Left lung (tissue), 10 donors: ENCODE results near the gene TRIM31. TPM values are rescaled to one million over a fixed set of nuclear protein-coding genes. Genes with fewer than 3 reads are reported as not detected.

Experiments
- ATAC-seq: fragments of 200-7000 bp; cut with Tn5 transposase; one replicate; pipeline ENCODE4 v1.9.1; 2020; ENCODE audit warnings: moderate library complexity
- DNase-seq, 4 donors: peaks; one replicate each; pipeline ENCODE4 v3.0.0-alpha.2; 2013 to 2020
- H3K27ac ChIP-seq, 2 donors: fragments of 200-600 bp; sonication (generic) in 1 of 2; one replicate each; pipeline versions ENCODE4 v1.5.0 to v1.8.0; 2020 to 2021
- H3K27me3 ChIP-seq, 2 donors: fragments of 200-600 bp; sonication (generic) in 1 of 2; one replicate each; pipeline versions ENCODE4 v1.5.0 to v1.8.0; 2020 to 2021
- H3K36me3 ChIP-seq, 2 donors: fragments of 200-600 bp; sonication (generic) in 1 of 2; one replicate each; pipeline versions ENCODE4 v1.5.0 to v1.8.0; 2020 to 2021
- H3K4me1 ChIP-seq, 2 donors: fragments of 200-600 bp; one replicate each; pipeline ENCODE4 v1.8.0; 2021
- H3K4me3 ChIP-seq, 2 donors: fragments of 200-600 bp; sonication (generic) in 1 of 2; one replicate each; pipeline versions ENCODE4 v1.5.0 to v1.8.0; 2020 to 2021; ENCODE audit warnings: mild to moderate bottlenecking in 1 of 2
- H3K9me3 ChIP-seq, 2 donors: fragments of 200-600 bp; sonication (generic) in 1 of 2; one replicate each; pipeline versions ENCODE4 v1.5.0 to v1.8.0; 2020 to 2021
- intact Hi-C, 2 donors: fragments of 100-400 bp; cut with DNase I; formaldehyde crosslinking; loops; one replicate each; pipeline versions ENCODE4 v1.11.2 to v1.14.2; 2022
- polyA plus RNA-seq, 6 donors: library from polyadenylated mRNA; unstranded; fragments of 120-200 nt; gene quantifications; one replicate each; pipeline ENCODE4 v1.2.1, GENCODE V29; 2013; ENCODE audit not compliant: insufficient read length in 6 of 6
- total RNA-seq, 2 donors: library from RNA; stranded (reverse); fragmentation: NEBNext Ultra II Directional; extraction: Animal tissue kit (Norgen Biotek cat#: 25700); gene quantifications; one replicate each; pipeline ENCODE4 v1.2.1, GENCODE V29; 2021
- TF ChIP-seq, protein P1 (sequence below), 2 donors: fragments of 200-600 bp; sonication (generic) in 1 of 2; IDR thresholded peaks; one replicate each; pipeline versions ENCODE4 v1.5.0 to v1.8.0; 2021; ENCODE audit warnings: antibody characterized with exemption in 2 of 2
- donor health status: DM: no; HTN: yes; CAD: no.
- donor health status: DM: no; HTN: no; CAD: no.

The TRIM31 gene
- total and polyA plus RNA-seq, 8 donors: 0.31 to 0.99 (median 0.49) TPM; not detected in 4

DNA sequence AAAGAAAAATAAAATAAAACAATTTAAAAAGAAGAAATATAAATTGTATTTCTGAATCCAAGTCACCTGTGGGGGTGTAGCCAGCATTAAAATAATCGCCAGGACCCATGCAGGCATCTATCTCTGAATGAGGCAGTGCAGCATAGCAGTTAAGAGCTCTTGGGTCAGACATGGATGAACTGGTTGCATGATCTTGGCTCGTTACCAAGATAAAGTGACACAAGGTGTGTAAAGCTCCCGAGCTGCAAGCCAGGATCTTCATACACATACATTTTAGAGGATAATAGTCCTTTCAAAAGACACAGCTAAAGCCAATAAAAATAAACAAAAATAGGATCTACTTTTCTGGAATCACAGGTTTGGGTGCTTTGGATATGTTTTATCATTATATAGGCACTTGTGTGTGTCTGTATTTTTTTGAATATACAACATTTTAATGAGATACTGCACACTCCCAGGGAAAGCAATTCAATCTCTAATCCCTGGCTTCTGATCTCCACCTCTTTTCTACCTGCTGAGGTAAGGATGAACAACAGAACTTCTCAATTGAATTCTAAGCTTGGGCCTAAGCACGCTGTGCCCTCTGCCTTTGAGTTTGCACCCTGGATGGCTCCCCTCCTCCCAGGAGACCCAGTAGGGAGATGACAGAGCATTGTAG is 39.3 kb upstream of the TRIM31 start:
- H3K4me1 ChIP-seq: peaks cover 0 to 12% of the 10 kb centered on the region in 2 donors
- no peaks in the 10 kb centered on the region for H3K36me3 ChIP-seq
- peaks cover 0 to under 1% of the 10 kb centered on the region in 2 donors for H3K27me3 ChIP-seq
- no peak for ATAC-seq
- TF ChIP-seq, protein P1, sequence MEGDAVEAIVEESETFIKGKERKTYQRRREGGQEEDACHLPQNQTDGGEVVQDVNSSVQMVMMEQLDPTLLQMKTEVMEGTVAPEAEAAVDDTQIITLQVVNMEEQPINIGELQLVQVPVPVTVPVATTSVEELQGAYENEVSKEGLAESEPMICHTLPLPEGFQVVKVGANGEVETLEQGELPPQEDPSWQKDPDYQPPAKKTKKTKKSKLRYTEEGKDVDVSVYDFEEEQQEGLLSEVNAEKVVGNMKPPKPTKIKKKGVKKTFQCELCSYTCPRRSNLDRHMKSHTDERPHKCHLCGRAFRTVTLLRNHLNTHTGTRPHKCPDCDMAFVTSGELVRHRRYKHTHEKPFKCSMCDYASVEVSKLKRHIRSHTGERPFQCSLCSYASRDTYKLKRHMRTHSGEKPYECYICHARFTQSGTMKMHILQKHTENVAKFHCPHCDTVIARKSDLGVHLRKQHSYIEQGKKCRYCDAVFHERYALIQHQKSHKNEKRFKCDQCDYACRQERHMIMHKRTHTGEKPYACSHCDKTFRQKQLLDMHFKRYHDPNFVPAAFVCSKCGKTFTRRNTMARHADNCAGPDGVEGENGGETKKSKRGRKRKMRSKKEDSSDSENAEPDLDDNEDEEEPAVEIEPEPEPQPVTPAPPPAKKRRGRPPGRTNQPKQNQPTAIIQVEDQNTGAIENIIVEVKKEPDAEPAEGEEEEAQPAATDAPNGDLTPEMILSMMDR (IDR thresholded peaks at IDR 0.05): no peak
- H3K4me3 ChIP-seq: no peak overlapping the region
- no peaks in the 10 kb centered on the region for H3K9me3 ChIP-seq
- DNase-seq: no peak
- H3K27ac ChIP-seq: no peak overlapping the region
- intact Hi-C loops: no loop called here

DNA sequence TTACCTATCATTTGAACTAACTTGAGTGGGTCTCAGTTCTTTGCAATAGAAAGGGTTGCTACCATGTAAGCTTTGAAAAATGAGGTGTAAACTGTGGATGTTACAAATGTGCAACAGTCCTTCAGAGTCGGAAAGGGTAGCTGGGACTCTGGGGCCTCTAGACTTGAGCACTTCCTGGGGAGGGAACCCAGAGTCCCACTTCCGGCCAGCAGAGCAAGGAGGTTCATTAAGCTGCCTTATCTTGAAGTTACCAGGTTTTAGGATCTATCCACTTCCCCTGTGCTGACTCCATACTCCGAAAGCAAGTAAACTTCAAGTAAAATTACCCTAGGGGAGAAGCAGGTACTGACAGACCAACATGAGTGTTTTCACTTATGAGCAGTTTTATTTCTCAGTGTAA is 38.7 kb upstream of the TRIM31 start:
- DNase-seq: no peak
- no peak for ATAC-seq
- peaks cover 0 to 7% of the 10 kb centered on the region in 2 donors for H3K4me1 ChIP-seq
- no peak overlapping the region for H3K27ac ChIP-seq
- no peak overlapping the region for H3K4me3 ChIP-seq
- no peaks in the 10 kb centered on the region for H3K36me3 ChIP-seq
- intact Hi-C loops: no loop called here
- no peaks in the 10 kb centered on the region for H3K9me3 ChIP-seq
- TF ChIP-seq, protein P1 (IDR thresholded peaks at IDR 0.05): no peak
- H3K27me3 ChIP-seq: peaks cover 0 to 7% of the 10 kb centered on the region in 2 donors

DNA sequence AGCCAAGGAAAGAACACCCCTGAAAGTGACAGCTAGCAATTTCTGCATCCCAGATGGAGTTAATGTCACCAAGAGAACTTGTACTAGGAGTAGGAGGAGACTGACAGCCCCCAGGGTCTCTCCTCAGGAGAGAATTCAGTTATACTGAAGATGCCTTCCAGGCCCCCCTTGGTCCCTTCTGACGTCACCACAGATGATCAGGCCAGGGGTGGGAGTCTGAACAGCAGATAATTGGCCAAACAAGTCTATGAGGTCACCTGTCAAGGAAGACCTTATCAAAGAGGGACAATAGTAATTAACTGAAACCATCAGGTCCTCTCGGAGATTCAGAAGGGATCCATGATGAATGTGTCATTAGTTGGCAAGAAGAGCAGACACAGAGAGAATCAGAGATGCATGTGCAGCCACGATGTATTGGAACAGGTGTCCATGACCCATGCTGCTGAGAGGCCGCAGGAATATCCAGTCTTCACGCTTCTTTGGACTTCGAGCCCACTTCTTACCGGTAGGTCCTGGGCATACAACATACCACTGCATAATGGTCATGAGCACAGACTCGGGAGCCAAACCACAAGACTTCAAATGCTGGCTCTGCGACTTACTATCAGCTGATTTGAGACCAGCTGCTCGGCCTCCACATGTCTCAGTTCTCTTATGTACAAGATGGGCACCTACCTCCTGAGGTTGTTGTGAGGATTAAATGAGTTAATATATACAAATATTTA is 37.9 kb upstream of the TRIM31 start:
- DNase-seq: no peak
- TF ChIP-seq, protein P1 (IDR thresholded peaks at IDR 0.05): no peak
- intact Hi-C loops: no loop called here
- H3K27ac ChIP-seq: no peak overlapping the region
- peaks cover 0 to 14% of the 10 kb centered on the region in 2 donors for H3K27me3 ChIP-seq
- no peaks in the 10 kb centered on the region for H3K36me3 ChIP-seq
- H3K9me3 ChIP-seq: no peaks in the 10 kb centered on the region
- no peak for ATAC-seq
- peaks cover 0 to 7% of the 10 kb centered on the region in 2 donors for H3K4me1 ChIP-seq
- no peak overlapping the region for H3K4me3 ChIP-seq

DNA sequence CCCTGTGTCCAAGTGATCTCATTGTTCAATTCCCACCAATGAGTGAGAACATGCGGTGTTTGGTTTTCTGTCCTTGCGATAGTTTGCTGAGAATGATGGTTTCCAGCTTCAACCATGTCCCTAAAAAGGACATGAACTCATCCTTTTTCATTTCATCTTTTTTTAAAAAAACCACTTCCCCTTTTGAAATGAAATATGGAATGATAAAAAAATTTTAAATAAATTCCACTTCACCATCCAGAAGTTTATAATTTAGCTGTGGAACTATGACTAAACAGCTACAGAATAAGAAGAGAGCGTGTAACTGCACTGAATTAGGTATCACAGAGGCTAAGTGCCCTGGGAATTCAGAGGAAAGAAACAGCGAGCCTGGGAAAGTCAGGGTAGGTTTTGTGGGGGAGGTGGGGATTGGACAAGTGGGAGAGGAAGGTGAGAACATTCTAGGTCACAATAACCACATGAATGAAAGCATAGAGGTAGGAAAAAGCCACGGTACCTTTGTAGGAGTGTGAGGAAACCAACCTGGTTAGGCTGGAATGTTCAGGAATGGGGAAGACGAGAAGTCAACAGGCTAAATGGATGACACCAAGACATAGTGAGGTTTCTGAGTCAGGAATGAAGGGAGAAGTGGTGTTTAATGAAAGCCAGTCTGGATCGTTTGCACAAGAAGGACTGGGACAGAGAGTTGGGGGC is 37.1 kb upstream of the TRIM31 start:
- H3K4me3 ChIP-seq: no peak overlapping the region
- TF ChIP-seq, protein P1 (IDR thresholded peaks at IDR 0.05): no peak
- peaks cover 0 to 7% of the 10 kb centered on the region in 2 donors for H3K4me1 ChIP-seq
- intact Hi-C loops: no loop called here
- ATAC-seq (no peak), DNase-seq (no peak)
- peaks cover 0 to 16% of the 10 kb centered on the region in 2 donors for H3K27me3 ChIP-seq
- H3K27ac ChIP-seq: no peak overlapping the region
- no peaks in the 10 kb centered on the region for H3K36me3 ChIP-seq
- no peaks in the 10 kb centered on the region for H3K9me3 ChIP-seq

DNA sequence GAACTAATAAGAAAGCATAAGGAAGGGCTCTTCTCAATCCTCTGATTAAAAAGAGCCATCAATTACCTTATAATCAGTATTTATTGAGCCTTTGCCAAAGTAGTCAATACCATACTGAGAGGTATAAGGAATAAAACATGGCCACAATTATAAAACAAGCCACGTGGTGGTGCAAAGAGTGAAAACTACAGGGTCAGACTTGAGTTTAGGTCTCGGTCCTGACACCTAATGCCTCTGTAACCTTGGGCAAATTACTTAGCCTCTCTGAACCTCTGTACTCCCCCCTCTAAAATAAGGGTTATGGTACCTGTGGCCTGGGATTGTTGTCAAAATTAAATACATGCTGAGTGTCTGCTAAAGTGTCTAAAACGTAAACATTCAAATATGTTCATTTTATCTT is 36.3 kb upstream of the TRIM31 start:
- no peak for DNase-seq
- H3K27ac ChIP-seq: no peak overlapping the region
- peaks cover 0 to 7% of the 10 kb centered on the region in 2 donors for H3K4me1 ChIP-seq
- H3K9me3 ChIP-seq: no peaks in the 10 kb centered on the region
- H3K27me3 ChIP-seq: peaks cover 4 to 22% of the 10 kb centered on the region in 2 donors
- TF ChIP-seq, protein P1 (IDR thresholded peaks at IDR 0.05): no peak
- intact Hi-C loops: no loop called here
- ATAC-seq: no peak
- no peak overlapping the region for H3K4me3 ChIP-seq
- H3K36me3 ChIP-seq: no peaks in the 10 kb centered on the region
